ENCODE data around the gene ARHGDIG. TPM values are rescaled to one million over a fixed set of nuclear protein-coding genes. Genes with fewer than 3 reads are reported as not detected.

The ARHGDIG gene
- total and polyA plus RNA-seq, 2 donors from 2014 or later, result 0.88 TPM; not detected in 1

DNA sequence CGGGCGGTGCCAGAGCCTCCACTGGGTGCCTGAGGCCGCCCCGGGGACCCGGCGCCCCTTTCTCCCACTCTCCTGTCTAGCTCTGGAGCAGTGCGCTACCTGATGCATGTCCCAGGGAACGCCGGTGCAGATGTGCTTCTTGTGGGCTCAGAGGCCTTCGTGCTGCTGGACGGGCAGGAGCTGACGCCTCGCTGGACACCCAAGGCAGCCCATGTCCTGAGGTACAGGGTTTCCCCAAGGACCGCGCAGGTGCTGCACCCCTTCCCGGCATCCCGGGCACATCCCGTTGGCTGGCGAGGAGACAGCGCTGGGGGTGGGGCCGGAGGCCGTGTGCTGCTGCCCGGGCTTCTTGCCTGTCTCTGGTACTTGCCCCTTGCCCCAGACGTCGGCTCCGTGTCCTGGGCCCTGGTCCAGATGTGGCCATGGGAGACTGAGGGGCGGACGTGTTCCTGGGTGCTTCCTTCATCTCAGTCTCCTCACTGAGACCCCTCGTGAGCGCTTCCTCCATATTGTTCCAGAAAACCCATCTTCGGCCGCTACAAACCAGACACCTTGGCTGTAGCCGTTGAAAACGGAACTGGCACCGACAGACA, 17.1 kb upstream of the ARHGDIG start:
- FAIRE-seq (no peak), DNase-seq (no peak)
- peaks cover 0 to 30% (median 14%) of the 10 kb centered on the region in 3 donors for H3K36me3 ChIP-seq (ENCODE audit: control insufficient read depth in 2 of 3, insufficient read depth in 3 of 3, low read length in 3 of 3)
- intact Hi-C loops (cut with DNase I), result no loop called here
- no peaks in the 10 kb centered on the region for H3K27me3 ChIP-seq (ENCODE audit: control insufficient read depth, insufficient read depth, low read length)
- no peaks in the 10 kb centered on the region for H3K4me1 ChIP-seq (ENCODE audit: control insufficient read depth in 2 of 3, insufficient read depth in 2 of 3, low read depth in 1 of 3, low read length in 3 of 3)
- H3K9ac ChIP-seq (ENCODE audit: low read length in 3 of 3), result no peak overlapping the region
- TF ChIP-seq, protein P1, sequence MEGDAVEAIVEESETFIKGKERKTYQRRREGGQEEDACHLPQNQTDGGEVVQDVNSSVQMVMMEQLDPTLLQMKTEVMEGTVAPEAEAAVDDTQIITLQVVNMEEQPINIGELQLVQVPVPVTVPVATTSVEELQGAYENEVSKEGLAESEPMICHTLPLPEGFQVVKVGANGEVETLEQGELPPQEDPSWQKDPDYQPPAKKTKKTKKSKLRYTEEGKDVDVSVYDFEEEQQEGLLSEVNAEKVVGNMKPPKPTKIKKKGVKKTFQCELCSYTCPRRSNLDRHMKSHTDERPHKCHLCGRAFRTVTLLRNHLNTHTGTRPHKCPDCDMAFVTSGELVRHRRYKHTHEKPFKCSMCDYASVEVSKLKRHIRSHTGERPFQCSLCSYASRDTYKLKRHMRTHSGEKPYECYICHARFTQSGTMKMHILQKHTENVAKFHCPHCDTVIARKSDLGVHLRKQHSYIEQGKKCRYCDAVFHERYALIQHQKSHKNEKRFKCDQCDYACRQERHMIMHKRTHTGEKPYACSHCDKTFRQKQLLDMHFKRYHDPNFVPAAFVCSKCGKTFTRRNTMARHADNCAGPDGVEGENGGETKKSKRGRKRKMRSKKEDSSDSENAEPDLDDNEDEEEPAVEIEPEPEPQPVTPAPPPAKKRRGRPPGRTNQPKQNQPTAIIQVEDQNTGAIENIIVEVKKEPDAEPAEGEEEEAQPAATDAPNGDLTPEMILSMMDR (IDR thresholded peaks at IDR 0.05; ENCODE audit: borderline replicate concordance, extremely low read depth, insufficient read depth), result no peak
- H3K27ac ChIP-seq (ENCODE audit: low read depth in 2 of 2, low read length in 2 of 2), result no peak overlapping the region
- H3K9me3 ChIP-seq (ENCODE audit: control insufficient read depth in 2 of 3, insufficient read depth in 1 of 3, low read length in 3 of 3), result peaks cover 0 to 2% (median 0%) of the 10 kb centered on the region in 3 donors
- no peak overlapping the region for H3K4me3 ChIP-seq (ENCODE audit: low read length in 3 of 3)

DNA sequence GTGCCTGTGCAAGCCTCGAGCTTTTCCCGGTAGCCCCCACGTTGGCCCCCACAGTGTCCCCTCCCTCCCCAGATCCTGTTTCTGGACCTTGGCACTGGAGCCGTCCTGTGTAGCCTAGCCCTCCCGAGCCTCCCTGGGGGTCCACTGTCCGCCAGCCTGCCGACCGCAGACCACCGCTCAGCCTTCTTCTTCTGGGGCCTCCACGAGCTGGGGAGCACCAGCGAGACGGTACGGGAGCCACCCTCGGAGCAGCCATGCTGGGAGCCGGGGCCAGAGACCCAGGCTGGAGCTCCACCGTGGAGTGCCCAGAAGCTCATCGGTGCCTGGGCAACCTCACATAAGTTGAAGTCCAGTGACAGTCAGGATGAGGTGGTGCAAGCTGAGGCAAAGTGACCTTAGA, 16.4 kb upstream of the ARHGDIG start:
- H3K9ac ChIP-seq (ENCODE audit: low read length in 3 of 3), result no peak overlapping the region
- DNase-seq (no peak), FAIRE-seq (no peak)
- H3K4me1 ChIP-seq (ENCODE audit: control insufficient read depth in 2 of 3, insufficient read depth in 2 of 3, low read depth in 1 of 3, low read length in 3 of 3), result no peaks in the 10 kb centered on the region
- no peak overlapping the region for H3K4me3 ChIP-seq (ENCODE audit: low read length in 3 of 3)
- TF ChIP-seq, protein P1 (IDR thresholded peaks at IDR 0.05; ENCODE audit: borderline replicate concordance, extremely low read depth, insufficient read depth), result no peak
- H3K27ac ChIP-seq (ENCODE audit: low read depth in 2 of 2, low read length in 2 of 2), result no peak overlapping the region
- intact Hi-C loops (cut with DNase I), result no loop called here
- peaks cover 0 to 2% (median 0%) of the 10 kb centered on the region in 3 donors for H3K9me3 ChIP-seq (ENCODE audit: control insufficient read depth in 2 of 3, insufficient read depth in 1 of 3, low read length in 3 of 3)
- H3K36me3 ChIP-seq (ENCODE audit: control insufficient read depth in 2 of 3, insufficient read depth in 3 of 3, low read length in 3 of 3), result peaks cover 0 to 30% (median 14%) of the 10 kb centered on the region in 3 donors
- no peaks in the 10 kb centered on the region for H3K27me3 ChIP-seq (ENCODE audit: control insufficient read depth, insufficient read depth, low read length)

DNA sequence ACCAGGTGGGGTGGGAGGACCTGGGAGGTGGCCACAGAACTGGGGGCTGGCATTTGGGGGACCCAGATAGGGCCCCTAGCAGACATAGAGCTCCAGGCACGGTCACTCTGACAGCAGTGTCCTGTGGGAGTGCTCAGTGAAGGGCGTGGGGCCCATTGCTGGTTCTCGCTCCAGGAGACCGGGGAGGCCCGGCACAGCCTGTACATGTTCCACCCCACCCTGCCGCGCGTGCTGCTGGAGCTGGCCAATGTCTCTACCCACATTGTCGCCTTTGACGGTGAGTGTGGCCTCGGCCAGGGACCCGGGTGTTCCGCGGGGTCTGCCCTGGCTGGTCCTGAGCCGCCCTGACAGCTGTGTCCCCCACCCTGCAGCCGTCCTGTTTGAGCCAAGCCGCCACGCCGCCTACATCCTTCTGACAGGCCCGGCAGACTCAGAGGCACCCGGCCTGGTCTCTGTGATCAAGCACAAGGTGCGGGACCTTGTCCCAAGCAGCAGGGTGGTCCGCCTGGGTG, 15.9 kb upstream of the ARHGDIG start:
- DNase-seq, result no peak
- FAIRE-seq, result no peak
- TF ChIP-seq, protein P1 (IDR thresholded peaks at IDR 0.05; ENCODE audit: borderline replicate concordance, extremely low read depth, insufficient read depth), result no peak
- Histone ChIP-seq H3K9me3 (ENCODE audit: control insufficient read depth in 2 of 3, insufficient read depth in 1 of 3, low read length in 3 of 3) (peaks cover 0 to 2% (median 0%) of the 10 kb centered on the region in 3 donors), H3K27ac (ENCODE audit: low read depth in 2 of 2, low read length in 2 of 2) (no peak overlapping the region), H3K9ac (ENCODE audit: low read length in 3 of 3) (no peak overlapping the region), H3K27me3 (ENCODE audit: control insufficient read depth, insufficient read depth, low read length) (no peaks in the 10 kb centered on the region), H3K4me1 (ENCODE audit: control insufficient read depth in 2 of 3, insufficient read depth in 2 of 3, low read depth in 1 of 3, low read length in 3 of 3) (no peaks in the 10 kb centered on the region), H3K36me3 (ENCODE audit: control insufficient read depth in 2 of 3, insufficient read depth in 3 of 3, low read length in 3 of 3) (peaks cover 0 to 26% (median 11%) of the 10 kb centered on the region in 3 donors), H3K4me3 (ENCODE audit: low read length in 3 of 3) (no peak overlapping the region)
- intact Hi-C loops (cut with DNase I), result no loop called here

All from kidney (tissue), 14 donors.